ENCODE data around the gene DYNLT2B. TPM values are rescaled to one million over a fixed set of nuclear protein-coding genes. Genes with fewer than 3 reads are reported as not detected.
A peak's percentile ranks its signal among the peaks of the same experiment; 100 is the strongest.
"Not testable (repeated sequence)": the region's sequence is repeated elsewhere in the genome, so short reads cannot be mapped to it uniquely, and the experiment has no call there.

DYNLT2B gene
- 66.5 and 77.3 TPM in 2 replicates for polyA plus RNA-seq (2014; cell fraction: cytosol; rRNA removed)
- polyA plus RNA-seq (2014; cell fraction: nucleus; rRNA removed): 28.9 and 48.1 TPM in 2 replicates

- peak; percentile 94 for DNase-seq (ENCODE audit: low spot score)
These were observed at the start of gene DYNLT2B for GRCh38 chr3:196317687-196318467. TSS of gene DYNLT2B (minus strand) at chr3:196318240. CDS start at chr3:196318152, 88 bp downstream.

GRCh38 chr3:196365736-196366135 lies 47.7 kb upstream of the DYNLT2B start:
- no peak for DNase-seq (ENCODE audit: low spot score)

DNA sequence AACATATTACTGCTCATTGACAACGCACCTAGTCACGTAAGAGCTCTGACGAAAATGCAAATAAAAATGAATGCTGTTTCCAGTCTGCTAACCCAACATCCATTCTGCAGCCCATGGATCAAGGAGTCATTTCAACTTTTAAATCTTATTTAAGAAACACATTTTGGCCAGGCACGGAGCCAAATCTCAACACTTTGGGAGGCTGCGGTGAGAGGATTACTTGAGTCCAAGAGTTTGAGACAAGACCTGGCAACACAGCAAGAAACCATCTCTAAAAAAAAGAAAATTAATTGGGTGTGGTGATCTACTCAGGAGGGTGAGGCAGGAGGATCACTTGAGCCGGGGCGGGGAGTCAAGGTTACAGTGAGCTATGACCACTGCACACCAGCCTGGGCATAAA lies 42.5 kb upstream of the DYNLT2B start:
- DNase-seq (ENCODE audit: low spot score): no peak

DNA sequence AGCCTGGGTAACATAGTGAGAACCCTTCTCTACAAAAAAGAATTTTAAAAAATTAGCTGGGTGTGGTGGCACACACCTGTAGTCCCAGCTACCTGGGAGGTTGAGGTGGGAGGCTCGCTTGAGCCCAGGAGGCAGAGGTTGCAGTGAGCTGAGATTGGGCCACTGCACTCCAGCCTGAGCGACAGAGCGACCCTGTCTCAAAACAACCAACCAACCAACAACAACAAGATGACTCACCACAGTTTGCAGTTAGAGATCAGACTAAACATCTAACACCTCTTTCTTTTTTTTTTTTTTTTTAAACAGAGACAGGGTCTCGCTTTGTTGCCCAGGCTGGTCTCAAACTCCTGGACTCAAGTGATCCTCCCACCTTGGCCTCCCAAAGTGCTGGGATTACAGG lies 40.5 kb upstream of the DYNLT2B start:
- not testable (repeated sequence) for DNase-seq (ENCODE audit: low spot score)

DNA sequence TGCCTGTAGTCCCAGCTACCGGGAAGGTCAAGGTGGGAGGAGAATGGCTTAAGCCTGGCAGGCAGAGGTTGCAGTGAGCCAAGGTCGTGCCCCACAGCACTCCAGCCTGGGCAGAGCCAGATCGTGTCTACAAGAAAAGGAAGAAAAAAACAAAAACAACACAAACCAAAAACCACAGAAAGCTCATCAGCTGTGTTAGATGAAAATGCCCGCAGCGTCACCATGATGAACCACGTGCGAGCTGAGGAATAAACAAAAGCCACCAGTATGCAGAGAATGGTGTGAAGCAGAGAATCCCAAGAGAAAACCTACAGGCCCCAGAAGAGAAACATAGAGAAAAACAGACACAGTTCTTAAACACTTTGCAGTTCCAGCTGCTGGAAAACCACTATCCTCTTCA lies 39.9 kb upstream of the DYNLT2B start:
- DNase-seq (ENCODE audit: low spot score): no peak

GRCh38 chr3:196356556-196356955 lies 38.5 kb upstream of the DYNLT2B start:
- DNase-seq (ENCODE audit: low spot score): no peak

GRCh38 chr3:196355668-196356067 lies 37.6 kb upstream of the DYNLT2B start:
- no peak for DNase-seq (ENCODE audit: low spot score)

GRCh38 chr3:196354132-196354531 lies 36.1 kb upstream of the DYNLT2B start:
- no peak for DNase-seq (ENCODE audit: low spot score)

DNA sequence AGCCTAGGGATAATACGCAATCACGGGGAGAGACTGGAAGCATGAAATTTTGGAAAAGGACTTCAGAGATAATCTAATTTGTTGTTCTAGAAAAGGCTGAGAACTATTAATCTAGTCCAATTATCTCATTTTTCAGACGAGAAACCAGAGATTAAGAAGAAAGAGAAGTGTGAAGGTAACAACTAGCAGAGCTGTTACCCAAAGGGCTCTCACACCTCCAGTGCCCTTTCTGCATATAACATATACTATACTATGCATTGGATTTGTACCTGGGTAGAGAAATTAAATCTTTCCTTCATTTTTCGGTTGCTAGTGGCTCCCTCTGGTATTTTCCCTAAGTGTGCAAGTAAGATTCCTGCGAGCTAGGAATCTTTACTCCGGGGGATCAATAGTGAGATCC lies 33.5 kb upstream of the DYNLT2B start:
- no peak for DNase-seq (ENCODE audit: low spot score)

GRCh38 chr3:196350067-196350466 lies 32.0 kb upstream of the DYNLT2B start:
- DNase-seq (ENCODE audit: low spot score): no peak

- no peak for DNase-seq (ENCODE audit: low spot score)
These were observed 30.7 kb upstream of the DYNLT2B start for GRCh38 chr3:196348698-196349097.

DNA sequence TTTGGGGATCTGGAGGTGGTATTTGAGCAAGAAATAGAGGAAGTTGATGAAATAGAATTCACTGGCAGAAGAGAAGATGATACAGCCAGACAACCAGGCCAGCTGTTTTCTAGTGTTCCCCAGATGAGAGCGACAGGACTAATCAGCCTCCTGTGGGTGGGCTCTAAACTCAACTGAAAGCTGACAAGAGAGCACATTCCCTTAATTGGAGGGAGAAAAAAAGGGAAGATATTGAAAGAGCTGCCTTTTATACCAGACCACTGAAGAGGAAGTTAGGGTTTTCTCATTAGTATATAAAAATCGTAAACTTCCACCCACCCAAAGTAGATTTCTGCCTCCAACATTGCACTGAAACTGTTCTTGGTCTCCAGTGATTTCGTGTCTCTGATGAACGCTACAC lies 26.6 kb upstream of the DYNLT2B start:
- DNase-seq (ENCODE audit: low spot score): no peak

GRCh38 chr3:196343917-196344316 lies 25.9 kb upstream of the DYNLT2B start:
- DNase-seq (ENCODE audit: low spot score): not testable (repeated sequence)

DNA sequence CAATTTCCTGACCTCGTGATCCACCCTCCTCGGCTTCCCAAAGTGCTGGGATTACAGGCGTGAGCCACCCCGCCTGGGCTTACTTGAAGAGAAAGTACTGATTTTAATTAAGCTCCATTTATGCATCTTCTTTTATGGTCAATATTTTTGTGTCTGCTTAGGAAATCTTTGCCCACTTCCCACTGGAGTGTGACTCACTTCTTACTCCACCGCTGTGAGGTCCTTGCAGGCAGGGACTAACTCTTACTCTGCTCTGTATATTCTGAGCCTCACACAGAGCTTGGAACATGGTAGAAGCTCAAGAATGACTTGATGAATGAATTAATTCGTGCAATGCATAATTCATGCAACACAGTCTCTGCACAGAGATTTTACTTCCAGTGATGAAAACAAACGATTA lies 23.1 kb upstream of the DYNLT2B start:
- no peak for DNase-seq (ENCODE audit: low spot score)

DNA sequence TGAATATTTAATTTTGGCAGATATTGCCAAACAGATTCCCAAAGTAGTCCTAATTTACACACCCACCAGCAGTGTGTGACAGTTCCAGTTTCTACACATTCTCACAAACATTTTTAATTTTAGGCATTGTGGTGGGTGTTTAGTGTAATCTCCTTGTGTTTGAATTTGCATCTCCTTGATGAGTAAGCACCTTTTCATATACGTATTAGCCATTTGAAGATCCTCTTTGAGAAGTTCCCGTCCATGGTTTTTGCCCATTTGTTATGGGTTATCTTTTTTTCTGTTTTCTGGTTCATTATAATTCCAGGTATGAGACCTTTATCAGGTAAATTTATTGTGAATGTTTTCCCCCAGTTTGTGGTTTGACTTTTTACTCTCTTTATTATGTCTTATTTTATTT lies 22.4 kb upstream of the DYNLT2B start:
- no peak for DNase-seq (ENCODE audit: low spot score)

GRCh38 chr3:196339493-196340254 lies 21.6 kb upstream of the DYNLT2B start:
- no peak for DNase-seq (ENCODE audit: low spot score)

GRCh38 chr3:196339044-196339443 lies 21.0 kb upstream of the DYNLT2B start:
- DNase-seq (ENCODE audit: low spot score): no peak

GRCh38 chr3:196336319-196337145 lies 18.5 kb upstream of the DYNLT2B start:
- no peak for DNase-seq (ENCODE audit: low spot score)

DNA sequence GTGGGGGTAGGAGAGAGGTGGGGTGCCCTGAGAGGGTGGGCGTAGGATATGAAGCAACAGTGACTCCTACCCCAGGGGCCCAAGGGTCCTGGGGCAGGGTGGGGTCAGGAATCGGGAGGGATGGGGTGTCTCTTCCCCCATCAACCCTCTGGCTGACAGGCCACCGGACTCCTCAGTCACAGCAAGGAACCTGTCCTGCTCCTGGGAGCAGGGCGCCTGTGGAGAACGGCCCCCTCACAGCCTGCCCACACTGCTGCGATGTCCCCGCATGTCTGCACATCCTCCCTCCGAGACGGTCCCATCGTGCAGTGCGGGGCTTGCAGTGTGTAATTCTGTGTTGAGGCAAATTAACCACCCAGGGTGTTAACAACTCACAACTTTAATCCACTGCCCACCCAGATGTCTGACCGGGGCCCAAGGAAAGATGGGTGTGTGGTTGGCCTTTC lies 17.5 kb upstream of the DYNLT2B start:
- DNase-seq (ENCODE audit: low spot score): no peak

- no peak for DNase-seq (ENCODE audit: low spot score)
These were observed 16.9 kb upstream of the DYNLT2B start for GRCh38 chr3:196334982-196335381.

DNA sequence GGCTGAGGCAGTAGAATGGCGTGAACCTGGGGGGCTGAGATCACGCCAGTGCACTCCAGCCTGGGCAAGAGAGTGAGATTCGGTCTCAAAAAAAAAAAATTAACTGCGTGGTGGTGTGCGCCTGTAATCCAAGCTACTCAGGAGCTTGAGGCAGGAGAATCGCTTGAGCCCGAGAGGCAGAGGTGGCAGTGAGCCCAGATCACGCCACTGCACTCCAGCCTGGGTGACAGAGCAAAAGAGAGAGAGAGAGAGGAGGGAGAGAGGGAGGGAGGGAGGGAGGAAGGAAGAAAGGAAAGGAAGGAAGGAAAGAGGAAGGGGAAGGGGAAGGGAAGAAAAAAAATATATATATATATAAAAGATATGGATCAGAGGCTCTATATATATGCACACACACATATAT lies 14.1 kb upstream of the DYNLT2B start:
- no peak for DNase-seq (ENCODE audit: low spot score)

- peak; percentile 45 for DNase-seq (ENCODE audit: low spot score)
These were observed 9.4 kb upstream of the DYNLT2B start for GRCh38 chr3:196327405-196327804.

Data from SK-N-DZ (cell line).